Liver (tissue), 9 donors: Measurements from ENCODE around the gene NAP1L4. TPM values are rescaled to one million over a fixed set of nuclear protein-coding genes. Genes with fewer than 3 reads are reported as not detected.

Experiments
- DNase-seq: peaks from one replicate; pipeline ENCODE4 v3.0.0-alpha.2; 2017; ENCODE audit warnings: low spot score
- H3K27ac ChIP-seq, 2 donors: one replicate each; pipeline ENCODE4 v1.7.0; 2013; ENCODE audit warnings: inconsistent platforms in 2 of 2, low read length in 2 of 2, control low read depth in 1 of 2, low read depth in 1 of 2, mild to moderate bottlenecking in 1 of 2
- H3K27me3 ChIP-seq, 4 donors: one replicate each; pipeline versions ENCODE4 v1.6.1 to v1.7.0; 2013; ENCODE audit warnings: low read length in 3 of 4, inconsistent platforms in 1 of 4, mild to moderate bottlenecking in 1 of 4, moderate library complexity in 1 of 4; ENCODE audit not compliant: control insufficient read depth in 4 of 4, insufficient read depth in 4 of 4
- H3K36me3 ChIP-seq, 4 donors: one replicate each; pipeline versions ENCODE4 v1.6.1 to v1.7.0; 2013; ENCODE audit warnings: low read length in 3 of 4, mild to moderate bottlenecking in 3 of 4, low read depth in 1 of 4, moderate library complexity in 1 of 4; ENCODE audit not compliant: control insufficient read depth in 4 of 4, insufficient read depth in 3 of 4
- H3K4me1 ChIP-seq, 4 donors: one replicate each; pipeline versions ENCODE4 v1.6.1 to v1.7.0; 2013; ENCODE audit warnings: low read length in 3 of 4, mild to moderate bottlenecking in 3 of 4, moderate library complexity in 1 of 4; ENCODE audit not compliant: control insufficient read depth in 4 of 4, insufficient read depth in 4 of 4
- H3K4me3 ChIP-seq, 3 donors: one replicate each; pipeline versions ENCODE4 v1.6.1 to v1.7.0; 2013; ENCODE audit warnings: low read length in 3 of 3, control low read depth in 1 of 3, low read depth in 1 of 3, mild to moderate bottlenecking in 1 of 3
- H3K9ac ChIP-seq, 2 donors: one replicate each; pipeline ENCODE4 v1.7.0; 2013; ENCODE audit warnings: low read length in 2 of 2, mild to moderate bottlenecking in 2 of 2, moderate library complexity in 2 of 2, control low read depth in 1 of 2, low read depth in 1 of 2
- H3K9me3 ChIP-seq, 4 donors: one replicate each; pipeline versions ENCODE4 v1.6.1 to v1.7.0; 2013; ENCODE audit warnings: low read length in 3 of 4; ENCODE audit not compliant: control insufficient read depth in 4 of 4
- CTCF ChIP-seq: fragments of 150-350 bp; IDR thresholded peaks from 2 replicates; pipeline ENCODE4 v1.5.1; 2017; ENCODE audit warnings: improper control_type of control experiment, low read depth, low read length; ENCODE audit not compliant: missing input control
- EGR1 ChIP-seq, 2 donors: IDR thresholded peaks; 2 replicates each; pipeline ENCODE4 v1.6.1; 2016 to 2018; ENCODE audit warnings: antibody characterized with exemption in 2 of 2, low read depth in 2 of 2
- FOXA1 ChIP-seq: IDR thresholded peaks from 2 replicates; pipeline ENCODE4 v1.6.1; 2016; ENCODE audit warnings: antibody characterized with exemption
- FOXA2 ChIP-seq: IDR thresholded peaks from 2 replicates; pipeline ENCODE4 v1.6.1; 2016; ENCODE audit warnings: antibody characterized with exemption
- GABPA ChIP-seq, 2 donors: IDR thresholded peaks in 1 of 2; conservative IDR thresholded peaks in 1 of 2; 2 replicates each; pipeline ENCODE4 v1.6.1; 2016; ENCODE audit warnings: antibody characterized with exemption in 2 of 2, mild to moderate bottlenecking in 1 of 2, moderate library complexity in 1 of 2
- HNF4A ChIP-seq, 2 donors: conservative IDR thresholded peaks; 2 replicates each; pipeline ENCODE4 v1.6.1; 2016; ENCODE audit warnings: antibody characterized with exemption in 2 of 2, mild to moderate bottlenecking in 2 of 2
- JUND ChIP-seq, 2 donors: IDR thresholded peaks; 2 replicates each; pipeline ENCODE4 v1.6.1; 2016; ENCODE audit warnings: antibody characterized with exemption in 2 of 2
- MAX ChIP-seq: IDR thresholded peaks from 2 replicates; pipeline ENCODE4 v1.6.1; 2016; ENCODE audit warnings: antibody characterized with exemption
- NR2F2 ChIP-seq: IDR thresholded peaks from 2 replicates; pipeline ENCODE4 v1.6.1; 2016; ENCODE audit warnings: antibody characterized with exemption
- RAD21 ChIP-seq, 2 donors: IDR thresholded peaks; 2 replicates each; pipeline ENCODE4 v1.6.1; 2016; ENCODE audit warnings: antibody characterized with exemption in 2 of 2, mild to moderate bottlenecking in 2 of 2
- REST ChIP-seq: IDR thresholded peaks from 2 replicates; pipeline ENCODE4 v1.6.1; 2016; ENCODE audit warnings: antibody characterized with exemption, mild to moderate bottlenecking
- RXRA ChIP-seq, 2 donors: IDR thresholded peaks; 2 replicates each; pipeline ENCODE4 v1.6.1; 2017 to 2018; ENCODE audit warnings: antibody characterized with exemption in 2 of 2, mild to moderate bottlenecking in 1 of 2
- SP1 ChIP-seq: IDR thresholded peaks from 2 replicates; pipeline ENCODE4 v1.6.1; 2018; ENCODE audit warnings: antibody characterized with exemption, mild to moderate bottlenecking
- TAF1 ChIP-seq: conservative IDR thresholded peaks from 2 replicates; pipeline ENCODE4 v1.6.1; 2016; ENCODE audit warnings: antibody characterized with exemption, mild to moderate bottlenecking
- YY1 ChIP-seq: IDR thresholded peaks from 2 replicates; pipeline ENCODE4 v1.6.1; 2016; ENCODE audit warnings: antibody characterized with exemption, mild to moderate bottlenecking
- ZBTB33 ChIP-seq: IDR thresholded peaks from 2 replicates; pipeline ENCODE4 v1.6.1; 2016; ENCODE audit warnings: antibody characterized with exemption
- WGBS: extraction: QIAGEN DNeasy Blood & Tissue Kit; methylation state at CpG from one replicate; pipeline ENCODE4 v1.1.7; 2013; 5-methylcytosine and 5-hydroxymethylcytosine counted together
- polyA plus RNA-seq, 2 donors: library from polyadenylated mRNA; stranded (reverse) in 1 of 2; unstranded in 1 of 2; fragments of 200-250 nt in 1 of 2; fragments of >200 nt in 1 of 2; fragmentation: Nextera tagmentation in 1 of 2; extraction: Ambion mirVana in 1 of 2; gene quantifications; one replicate each; pipeline versions ENCODE4 v1.2.1 to v1.2.3, GENCODE V29; 2013 to 2015
- total RNA-seq, 2 donors: library from RNA; depleted of rRNA; stranded (reverse); fragments of >200 nt; gene quantifications; one replicate each; pipeline ENCODE4 v1.2.3, GENCODE V29; 2014
- donor health status: healthy.
- donor health status: healthy.
- donor health status: healthy.
- donor health status: healthy.
- donor health status: healthy.

NAP1L4 gene
- total and polyA plus RNA-seq, 4 donors = 33.2 to 110 (median 46.7) TPM

GRCh38 chr11:2945031-2945756 lies 46.9 kb downstream of the NAP1L4 start:
- no peaks in the 10 kb centered on the region for H3K9me3 ChIP-seq
- H3K9ac ChIP-seq = no peak overlapping the region
- 25% methylated on average over 16 of the region's 16 CpGs for WGBS
- no peaks in the 10 kb centered on the region for H3K27me3 ChIP-seq
- no peak overlapping the region for H3K4me3 ChIP-seq
- H3K36me3 ChIP-seq = peaks cover 0 to 27% (median 17%) of the 10 kb centered on the region in 4 donors
- DNase-seq = no peak
- H3K4me1 ChIP-seq = peaks cover 9 to 33% (median 22%) of the 10 kb centered on the region in 4 donors
- TF ChIP-seq NR2F2 (no peak), GABPA (IDR thresholded peaks at IDR 0.05 in 1 of 2, conservative IDR thresholded peaks at IDR 0.05 in 1 of 2) (no peak), YY1 (peak; percentile 36), JUND (IDR thresholded peaks at IDR 0.05) (no peak), EGR1 (IDR thresholded peaks at IDR 0.05; ENCODE audit: low read depth in 2 of 2) (peak in 1 of 2 donors; percentile 66), FOXA2 (no peak), FOXA1 (no peak), SP1 (no peak), HNF4A (conservative IDR thresholded peaks at IDR 0.05) (peak in 1 of 2 donors; percentile 23), MAX (no peak), RXRA (IDR thresholded peaks at IDR 0.05) (no peak)
- H3K27ac ChIP-seq = peak overlapping the region; percentile 29 to 62

- H3K4me1 ChIP-seq = peaks cover 9 to 33% (median 23%) of the 10 kb centered on the region in 4 donors
- H3K4me3 ChIP-seq = no peak overlapping the region
- no peaks in the 10 kb centered on the region for H3K27me3 ChIP-seq
- TF ChIP-seq SP1 (no peak), HNF4A (conservative IDR thresholded peaks at IDR 0.05) (no peak), NR2F2 (no peak), JUND (IDR thresholded peaks at IDR 0.05) (no peak), EGR1 (IDR thresholded peaks at IDR 0.05; ENCODE audit: low read depth in 2 of 2) (no peak)
- H3K27ac ChIP-seq = no peak overlapping the region
- H3K36me3 ChIP-seq = peaks cover 0 to 21% (median 11%) of the 10 kb centered on the region in 4 donors
- WGBS = 96% methylated on average over 24 of the region's 24 CpGs
- H3K9me3 ChIP-seq = no peaks in the 10 kb centered on the region
- no peak for DNase-seq
- no peak overlapping the region for H3K9ac ChIP-seq
Measured at GRCh38 chr11:2944530-2944929, 47.6 kb downstream of the NAP1L4 start.

GRCh38 chr11:2943711-2944118 lies 48.4 kb downstream of the NAP1L4 start:
- Histone ChIP-seq H3K9me3 (no peaks in the 10 kb centered on the region), H3K27ac (no peak overlapping the region), H3K27me3 (no peaks in the 10 kb centered on the region), H3K4me1 (peaks cover 9 to 33% (median 23%) of the 10 kb centered on the region in 4 donors), H3K4me3 (no peak overlapping the region), H3K9ac (no peak overlapping the region), H3K36me3 (peaks cover 0 to 16% (median 6%) of the 10 kb centered on the region in 4 donors)
- DNase-seq = no peak
- whole genome bisulfite sequencing = 80% methylated on average over 12 of the region's 12 CpGs
- TF ChIP-seq NR2F2 (no peak), RAD21 (IDR thresholded peaks at IDR 0.05) (no peak), ZBTB33 (no peak), CTCF (no peak), REST (no peak), TAF1 (no peak), GABPA (IDR thresholded peaks at IDR 0.05 in 1 of 2, conservative IDR thresholded peaks at IDR 0.05 in 1 of 2) (no peak), FOXA1 (no peak), SP1 (no peak), JUND (IDR thresholded peaks at IDR 0.05) (no peak), MAX (no peak), RXRA (IDR thresholded peaks at IDR 0.05) (no peak), YY1 (no peak), HNF4A (conservative IDR thresholded peaks at IDR 0.05) (no peak), EGR1 (IDR thresholded peaks at IDR 0.05; ENCODE audit: low read depth in 2 of 2) (no peak)
